Panc1 (cell line): ENCODE measurements around the gene NANOS3.

Experiments
- SIN3A ChIP-seq: IDR thresholded peaks from 2 replicates; pipeline ENCODE4 v1.6.1; 2012; ENCODE audit warnings: low read depth, mild to moderate bottlenecking, low read length, moderate library complexity, borderline replicate concordance; ENCODE audit not compliant: insufficient read depth
- TF ChIP-seq, protein P1 (sequence below): fragments of 450-650 bp; IDR thresholded peaks from 2 replicates; pipeline ENCODE4 v1.5.1; 2017; ENCODE audit warnings: mild to moderate bottlenecking

DNA sequence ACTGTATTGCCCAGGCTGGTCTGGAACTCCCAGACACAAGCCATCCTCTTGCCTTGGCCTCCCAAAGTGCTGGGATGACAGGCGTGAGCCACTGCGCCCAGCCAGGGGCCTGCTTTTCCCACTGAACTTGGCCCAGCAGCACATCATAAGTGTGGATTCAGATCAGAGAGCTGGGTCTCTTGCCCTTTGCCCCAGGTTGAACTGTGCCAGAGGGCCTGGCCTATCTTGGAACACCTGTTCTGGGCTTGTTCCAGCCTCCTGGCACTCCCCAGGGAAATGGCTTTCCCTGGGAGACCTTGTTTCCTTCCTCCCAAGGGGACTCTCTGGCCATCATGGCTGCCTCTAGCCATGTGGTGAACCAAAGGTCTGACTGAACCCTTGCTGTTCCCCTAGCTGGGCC is 32.5 kb downstream of the NANOS3 start:
- no peak for TF ChIP-seq SIN3A
- TF ChIP-seq, protein P1, sequence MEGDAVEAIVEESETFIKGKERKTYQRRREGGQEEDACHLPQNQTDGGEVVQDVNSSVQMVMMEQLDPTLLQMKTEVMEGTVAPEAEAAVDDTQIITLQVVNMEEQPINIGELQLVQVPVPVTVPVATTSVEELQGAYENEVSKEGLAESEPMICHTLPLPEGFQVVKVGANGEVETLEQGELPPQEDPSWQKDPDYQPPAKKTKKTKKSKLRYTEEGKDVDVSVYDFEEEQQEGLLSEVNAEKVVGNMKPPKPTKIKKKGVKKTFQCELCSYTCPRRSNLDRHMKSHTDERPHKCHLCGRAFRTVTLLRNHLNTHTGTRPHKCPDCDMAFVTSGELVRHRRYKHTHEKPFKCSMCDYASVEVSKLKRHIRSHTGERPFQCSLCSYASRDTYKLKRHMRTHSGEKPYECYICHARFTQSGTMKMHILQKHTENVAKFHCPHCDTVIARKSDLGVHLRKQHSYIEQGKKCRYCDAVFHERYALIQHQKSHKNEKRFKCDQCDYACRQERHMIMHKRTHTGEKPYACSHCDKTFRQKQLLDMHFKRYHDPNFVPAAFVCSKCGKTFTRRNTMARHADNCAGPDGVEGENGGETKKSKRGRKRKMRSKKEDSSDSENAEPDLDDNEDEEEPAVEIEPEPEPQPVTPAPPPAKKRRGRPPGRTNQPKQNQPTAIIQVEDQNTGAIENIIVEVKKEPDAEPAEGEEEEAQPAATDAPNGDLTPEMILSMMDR, result no peak
